GM18517 (cell line): ENCODE data around the gene CABP5.

Experiments
- ATAC-seq: cut with Tn5 transposase; IDR thresholded peaks from one replicate; pipeline ENCODE4 v1.9.1; 2021; ENCODE audit warnings: mild to moderate bottlenecking, moderate library complexity; ENCODE audit not compliant: unreplicated experiment

Gene CABP5

GRCh38 chr19:48033604-48034003, 10.3 kb downstream of the CABP5 start:
- no peak for ATAC-seq

GRCh38 chr19:48030073-48030472, 13.8 kb downstream of the CABP5 start:
- ATAC-seq: no peak

DNA sequence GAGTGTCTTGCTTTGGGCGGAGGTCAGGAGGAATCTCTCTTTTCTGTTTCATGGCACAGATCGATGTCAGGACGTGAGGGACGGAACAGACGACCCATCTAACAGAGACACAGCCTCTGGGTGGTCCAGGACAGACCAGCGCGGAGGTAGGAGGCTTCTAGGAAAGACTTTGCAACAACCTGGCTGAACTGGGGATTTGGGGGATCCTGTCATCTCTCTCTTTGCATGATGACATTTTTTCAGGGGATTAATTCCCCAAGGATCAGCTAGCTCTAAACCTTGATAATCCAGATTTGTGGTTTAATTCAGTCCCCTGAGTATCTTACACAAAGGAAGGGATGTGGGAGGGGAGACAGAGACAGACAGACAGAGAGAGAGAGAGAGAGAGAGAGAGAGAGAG, 14.4 kb downstream of the CABP5 start:
- ATAC-seq: no peak

GRCh38 chr19:48025480-48025879, 18.4 kb downstream of the CABP5 start:
- no peak for ATAC-seq

- ATAC-seq: no peak
Observed at GRCh38 chr19:48023518-48023917, 20.4 kb downstream of the CABP5 start.

- ATAC-seq: no peak
Observed at GRCh38 chr19:48023011-48023410, 20.9 kb downstream of the CABP5 start.

- ATAC-seq: no peak
Observed at GRCh38 chr19:48020686-48021085, 23.2 kb downstream of the CABP5 start.

- no peak for ATAC-seq
Observed at GRCh38 chr19:48010932-48011758, 32.7 kb downstream of the CABP5 start.

GRCh38 chr19:48006762-48007161, 37.1 kb downstream of the CABP5 start:
- ATAC-seq: no peak

DNA sequence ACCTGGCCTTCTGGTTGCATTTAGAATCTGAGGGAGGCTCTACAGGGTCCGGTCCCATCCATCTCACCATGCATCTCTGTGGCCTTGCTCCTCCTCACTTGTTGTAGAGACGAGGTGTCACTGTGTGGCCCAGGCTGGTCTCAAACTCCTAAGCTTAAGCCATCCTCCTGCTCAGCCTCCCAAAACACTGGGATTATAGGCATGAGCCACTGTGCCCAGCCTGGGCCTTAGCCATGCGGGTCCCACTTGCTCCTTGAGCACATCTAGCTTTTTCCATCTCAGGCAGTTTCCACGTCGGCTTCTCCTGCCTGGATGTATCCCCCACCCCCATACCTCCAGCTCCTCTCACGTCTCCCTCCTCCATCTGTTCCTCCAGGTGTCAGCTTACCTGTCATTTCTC, 39.6 kb downstream of the CABP5 start:
- ATAC-seq: no peak

DNA sequence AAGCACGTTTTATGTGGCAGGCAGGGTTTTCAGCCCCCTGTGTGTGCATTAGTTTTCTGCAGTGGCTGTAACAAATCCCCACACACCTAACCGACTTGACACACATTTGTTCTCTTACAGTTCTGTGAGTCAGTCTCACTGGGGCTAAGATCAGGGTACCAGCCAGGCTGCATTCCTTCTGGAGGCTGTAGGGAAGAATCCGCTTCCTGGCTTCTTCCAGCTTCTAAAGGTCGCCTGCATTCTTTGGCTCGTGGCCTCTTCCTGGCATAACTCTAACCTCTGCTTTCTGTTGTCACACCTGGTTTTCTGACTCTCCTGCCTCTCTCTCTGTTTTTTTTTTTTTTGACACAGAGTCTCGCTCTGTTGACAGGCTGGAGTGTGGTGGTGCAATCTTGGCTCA, 43.0 kb downstream of the CABP5 start:
- ATAC-seq: no peak

GRCh38 chr19:47998800-47999199, 45.1 kb downstream of the CABP5 start:
- no peak for ATAC-seq

- no peak for ATAC-seq
Observed at GRCh38 chr19:47996230-47996727, 47.6 kb downstream of the CABP5 start.

- ATAC-seq: no peak
Observed at GRCh38 chr19:47994209-47994802, 49.6 kb downstream of the CABP5 start, which contains the start of gene ELSPBP1. ELSPBP1 (plus strand) TSS chr19:47994632; CDS start chr19:48008668, 14,036 bp downstream.

DNA sequence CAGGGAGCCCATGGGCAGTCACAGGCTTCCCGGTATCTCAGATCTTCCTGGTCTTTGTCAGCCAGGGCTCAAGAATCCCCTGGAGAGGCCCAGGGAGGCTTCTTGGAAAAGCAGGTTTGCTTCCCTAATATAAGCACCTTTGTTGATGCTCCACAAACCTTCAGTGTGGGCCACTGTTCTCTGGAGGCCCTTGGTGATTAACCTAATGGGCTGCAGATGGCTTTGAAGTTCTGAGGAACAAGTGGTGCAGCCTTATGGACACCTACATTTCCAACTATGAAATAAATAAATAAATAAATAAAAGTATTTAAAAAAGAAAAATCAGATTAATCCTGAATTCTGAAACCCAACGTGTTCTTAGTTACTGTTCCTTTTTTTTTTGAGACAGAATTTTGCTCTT, 51.8 kb downstream of the CABP5 start, which contains the start of gene BSPH1:
Gene BSPH1 (minus strand): TSS at position 101 of the 400 bp plus-strand sequence. CDS start 89 bp downstream, at position 12.
- ATAC-seq: no peak

DNA sequence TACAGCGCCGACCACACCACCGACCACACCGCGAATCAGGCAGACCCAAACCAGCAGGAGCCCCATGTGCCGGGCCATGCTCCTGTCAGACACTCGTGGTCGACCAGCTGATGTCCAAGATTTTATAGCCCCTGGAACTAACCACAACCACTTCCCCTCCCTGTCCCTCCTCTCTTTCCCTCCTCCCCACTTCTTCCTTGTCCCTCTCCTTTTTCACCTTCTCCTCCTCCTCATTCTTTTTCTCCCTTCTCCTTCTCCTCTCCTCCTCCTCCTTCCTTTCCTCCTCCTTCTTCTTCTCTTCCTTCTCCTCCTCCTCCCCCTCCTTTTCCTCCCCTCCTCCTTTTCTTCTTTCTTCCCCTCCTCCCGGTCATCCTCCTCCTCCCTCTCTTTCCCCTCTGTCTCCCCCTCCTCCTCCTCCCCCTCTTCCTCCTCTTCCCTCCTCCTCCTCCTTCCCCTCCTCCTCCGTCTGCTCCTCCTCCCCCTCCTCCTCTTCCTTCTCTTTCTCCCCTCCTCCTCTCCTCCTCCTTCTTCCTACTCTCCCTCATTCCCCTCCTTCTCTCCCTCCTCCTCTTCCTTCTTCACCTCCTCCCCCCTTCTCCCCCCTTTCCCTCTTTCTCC, 52.6 kb downstream of the CABP5 start:
- ATAC-seq: no peak
